ENCODE data around the gene HS3ST5. TPM values are rescaled to one million over a fixed set of nuclear protein-coding genes. Genes with fewer than 3 reads are reported as not detected.

The HS3ST5 gene
- total and polyA plus RNA-seq, 2 donors (not counting 3 experiments of a cell fraction or from before 2014, with no cell fraction given) = not detected

- CTCF ChIA-PET = no interaction called here
- Histone ChIP-seq H3K9me1 (replicated peaks; ENCODE audit: control insufficient read depth, extremely low read depth, insufficient read depth, low read length) (no peaks in the 10 kb centered on the region), H3K27ac (ENCODE audit: insufficient read depth, low read depth, low read length) (no peak overlapping the region), H3K4me3 (replicated peaks in 1 of 3; ENCODE audit: insufficient read depth in 1 of 3, low read depth in 1 of 3, low read length in 3 of 3) (no peak overlapping the region), H2AFZ (ENCODE audit: low read depth, low read length) (no peak overlapping the region), H3K9me3 (replicated peaks; ENCODE audit: control insufficient read depth, insufficient read depth, low read length) (no peaks in the 10 kb centered on the region), H3K79me2 (ENCODE audit: control insufficient read depth, insufficient read depth, low read length) (no peaks in the 10 kb centered on the region), H3K9ac (replicated peaks; ENCODE audit: extremely low read depth, insufficient read depth, low read length) (no peak overlapping the region), H3K36me3 (ENCODE audit: control insufficient read depth in 2 of 2, extremely low read depth in 1 of 2, insufficient read depth in 2 of 2, low read length in 2 of 2) (no peaks in the 10 kb centered on the region), H3K27me3 (ENCODE audit: control insufficient read depth in 2 of 2, insufficient read depth in 2 of 2, low read length in 2 of 2) (no peaks in the 10 kb centered on the region), H4K20me1 (replicated peaks; ENCODE audit: control insufficient read depth, extremely low read depth, insufficient read depth, low read length) (no peaks in the 10 kb centered on the region), H3K4me2 (ENCODE audit: insufficient read depth, low read length) (no peak overlapping the region), H3K4me1 (ENCODE audit: control insufficient read depth, extremely low read depth, insufficient read depth, low read length) (no peaks in the 10 kb centered on the region)
- intact Hi-C loops (cut with micrococcal nuclease) = no loop called here
- DNase-seq (ENCODE audit: low read depth, low spot score) (no peak), FAIRE-seq (no peak)
- POLR2A ChIA-PET = no interaction called here
- no peak for TF ChIP-seq MYC (IDR thresholded peaks at IDR 0.05; ENCODE audit: low read depth, low read length)
- no peak for TF ChIP-seq JUN (IDR thresholded peaks at IDR 0.05; ENCODE audit: borderline replicate concordance, insufficient read depth, insufficient read length, low read depth)
- no peak for TF ChIP-seq MAX (IDR thresholded peaks at IDR 0.05; ENCODE audit: insufficient read depth, insufficient read length)
- BruUV-seq (replicated peaks) = no TSS peak
- dilution Hi-C loops (cut with MboI; ENCODE audit: extremely low pct_ligation_motif_present, low sequenced_read_pairs) = no loop called here
These were observed 139.4 kb downstream of the HS3ST5 start for GRCh38 chr6:114203460-114203859.

- FAIRE-seq = no peak
- no peaks in the 10 kb centered on the region for H3K4me1 ChIP-seq (ENCODE audit: control insufficient read depth, extremely low read depth, insufficient read depth, low read length)
- no peaks in the 10 kb centered on the region for H3K36me3 ChIP-seq (ENCODE audit: control insufficient read depth in 2 of 2, extremely low read depth in 1 of 2, insufficient read depth in 2 of 2, low read length in 2 of 2)
- no peaks in the 10 kb centered on the region for H3K79me2 ChIP-seq (ENCODE audit: control insufficient read depth, insufficient read depth, low read length)
- no peak overlapping the region for H3K9ac ChIP-seq (replicated peaks; ENCODE audit: extremely low read depth, insufficient read depth, low read length)
- ChIA-PET CTCF (no interaction called here), POLR2A (no interaction called here)
- intact Hi-C loops (cut with micrococcal nuclease) (no loop called here), dilution Hi-C loops (cut with MboI; ENCODE audit: extremely low pct_ligation_motif_present, low sequenced_read_pairs) (no loop called here)
- H2AFZ ChIP-seq (ENCODE audit: low read depth, low read length) = no peak overlapping the region
- H4K20me1 ChIP-seq (replicated peaks; ENCODE audit: control insufficient read depth, extremely low read depth, insufficient read depth, low read length) = no peaks in the 10 kb centered on the region
- no peak overlapping the region for H3K27ac ChIP-seq (ENCODE audit: insufficient read depth, low read depth, low read length)
- no peak for DNase-seq (ENCODE audit: low read depth, low spot score)
- H3K27me3 ChIP-seq (ENCODE audit: control insufficient read depth in 2 of 2, insufficient read depth in 2 of 2, low read length in 2 of 2) = no peaks in the 10 kb centered on the region
- no TSS peak for BruUV-seq (replicated peaks)
- no peaks in the 10 kb centered on the region for H3K9me3 ChIP-seq (replicated peaks; ENCODE audit: control insufficient read depth, insufficient read depth, low read length)
- TF ChIP-seq POLR2AphosphoS5 (IDR thresholded peaks at IDR 0.05; ENCODE audit: insufficient read depth, low read depth, low read length) (no peak), GATA2 (IDR thresholded peaks at IDR 0.05; ENCODE audit: insufficient read depth, insufficient read length, low read depth, low read length) (no peak), EZH2 (IDR thresholded peaks at IDR 0.05; ENCODE audit: borderline replicate concordance, low read depth, low read length, severe bottlenecking) (no peak), POLR2A (IDR thresholded peaks at IDR 0.05; ENCODE audit: low read depth, low read length) (no peak), FOS (IDR thresholded peaks at IDR 0.05; ENCODE audit: borderline replicate concordance, insufficient read depth, low read length) (no peak), CTCF (IDR thresholded peaks at IDR 0.05; ENCODE audit: extremely low read depth in 1 of 2, insufficient read depth in 1 of 2, low read depth in 1 of 2, low read length in 2 of 2) (no peak), JUN (IDR thresholded peaks at IDR 0.05; ENCODE audit: borderline replicate concordance, insufficient read depth, insufficient read length, low read depth) (no peak)
- no peak overlapping the region for H3K4me3 ChIP-seq (replicated peaks in 1 of 3; ENCODE audit: insufficient read depth in 1 of 3, low read depth in 1 of 3, low read length in 3 of 3)
- H3K9me1 ChIP-seq (replicated peaks; ENCODE audit: control insufficient read depth, extremely low read depth, insufficient read depth, low read length) = no peaks in the 10 kb centered on the region
- no peak overlapping the region for H3K4me2 ChIP-seq (ENCODE audit: insufficient read depth, low read length)
These were observed 140.4 kb downstream of the HS3ST5 start for GRCh38 chr6:114202389-114202788.
